T-helper 1 cell treated with Interleukin-12 subunit alpha and Interleukin-12 subunit beta and Interleukin-4 antibody, amounts not matched to agents 30 ng/mL and 1 ng/mL, for 36 hours (primary cell): ENCODE data around the gene GDPGP1. TPM values are rescaled to one million over a fixed set of nuclear protein-coding genes. Genes with fewer than 3 reads are reported as not detected.

Source experiments
- intact Hi-C: fragments of 100-400 bp; cut with micrococcal nuclease; formaldehyde crosslinking; loops from one replicate; pipeline ENCODE4 v1.15.1; 2024
- total RNA-seq: library from RNA; stranded (reverse); gene quantifications from 2 replicates; pipeline ENCODE4 v1.2.3, GENCODE V29; 2022

Gene GDPGP1
- total RNA-seq, 1 donor from 2014 or later, result 17.9 TPM

DNA sequence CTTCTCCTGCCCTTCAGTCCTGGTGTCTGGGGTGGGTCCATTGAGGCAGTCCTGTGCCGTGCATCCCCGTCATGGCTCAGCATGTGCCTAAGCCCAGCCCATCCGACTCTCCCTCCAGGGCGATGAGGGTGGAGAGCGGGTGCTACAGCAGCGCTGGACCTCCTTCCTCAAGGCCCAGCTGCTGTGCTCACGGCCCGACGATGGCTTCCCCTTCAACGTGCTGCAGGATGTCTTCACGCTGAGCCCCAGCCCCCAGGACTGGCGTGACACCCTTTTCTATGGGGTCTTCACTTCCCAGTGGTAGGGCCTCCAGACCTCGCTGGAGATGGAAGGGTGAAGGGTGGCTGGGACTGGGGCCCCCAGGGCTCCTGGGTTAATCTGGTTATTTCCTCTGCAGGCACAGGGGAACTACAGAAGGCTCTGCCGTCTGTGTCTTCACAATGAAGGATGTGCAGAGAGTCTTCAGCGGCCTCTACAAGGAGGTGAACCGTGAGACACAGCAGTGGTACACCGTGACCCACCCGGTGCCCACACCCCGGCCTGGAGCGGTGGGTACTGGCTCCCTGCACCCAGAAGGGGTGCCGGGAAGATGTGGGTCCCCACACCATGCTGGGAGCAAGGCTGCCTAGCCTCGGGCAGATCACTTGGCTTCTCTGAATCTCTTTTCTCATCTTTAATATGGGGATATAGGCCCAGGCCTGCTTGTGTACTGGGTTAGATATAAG, 10.4 kb upstream of the GDPGP1 start:
- intact Hi-C loops, result no loop called here

DNA sequence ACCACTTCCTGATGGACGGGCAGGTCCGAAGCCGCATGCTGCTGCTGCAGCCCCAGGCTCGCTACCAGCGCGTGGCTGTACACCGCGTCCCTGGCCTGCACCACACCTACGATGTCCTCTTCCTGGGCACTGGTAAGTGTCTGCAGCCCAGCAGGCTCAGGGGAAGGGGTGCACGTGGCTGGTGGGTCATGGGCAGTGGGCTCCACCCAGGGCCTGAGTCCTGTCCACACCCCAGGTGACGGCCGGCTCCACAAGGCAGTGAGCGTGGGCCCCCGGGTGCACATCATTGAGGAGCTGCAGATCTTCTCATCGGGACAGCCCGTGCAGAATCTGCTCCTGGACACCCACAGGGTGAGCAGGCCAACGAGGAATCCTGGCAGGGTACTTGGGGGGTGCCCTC, 9.0 kb upstream of the GDPGP1 start:
- intact Hi-C loops, result no loop called here

GRCh38 chr15:90225504-90226234, 8.3 kb upstream of the GDPGP1 start:
- intact Hi-C loops, result no loop called here

DNA sequence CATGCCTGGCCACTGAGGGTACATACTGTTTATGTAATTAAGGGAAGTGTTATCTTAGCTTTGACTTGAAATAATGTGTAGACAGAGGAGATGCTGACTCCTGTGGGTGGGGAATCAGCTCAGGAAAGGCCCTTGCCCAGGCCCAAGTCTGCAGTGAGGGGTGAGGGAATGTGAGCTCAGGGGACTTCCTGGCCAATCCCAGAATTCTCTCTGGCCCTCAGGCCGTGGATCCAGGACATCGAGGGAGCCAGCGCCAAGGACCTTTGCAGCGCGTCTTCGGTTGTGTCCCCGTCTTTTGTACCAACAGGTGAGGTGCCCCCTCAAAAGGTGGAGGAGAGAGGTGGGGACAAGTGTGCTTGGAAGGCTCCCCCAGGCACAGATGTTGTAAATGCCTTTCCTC, 6.7 kb upstream of the GDPGP1 start:
- intact Hi-C loops, result no loop called here

DNA sequence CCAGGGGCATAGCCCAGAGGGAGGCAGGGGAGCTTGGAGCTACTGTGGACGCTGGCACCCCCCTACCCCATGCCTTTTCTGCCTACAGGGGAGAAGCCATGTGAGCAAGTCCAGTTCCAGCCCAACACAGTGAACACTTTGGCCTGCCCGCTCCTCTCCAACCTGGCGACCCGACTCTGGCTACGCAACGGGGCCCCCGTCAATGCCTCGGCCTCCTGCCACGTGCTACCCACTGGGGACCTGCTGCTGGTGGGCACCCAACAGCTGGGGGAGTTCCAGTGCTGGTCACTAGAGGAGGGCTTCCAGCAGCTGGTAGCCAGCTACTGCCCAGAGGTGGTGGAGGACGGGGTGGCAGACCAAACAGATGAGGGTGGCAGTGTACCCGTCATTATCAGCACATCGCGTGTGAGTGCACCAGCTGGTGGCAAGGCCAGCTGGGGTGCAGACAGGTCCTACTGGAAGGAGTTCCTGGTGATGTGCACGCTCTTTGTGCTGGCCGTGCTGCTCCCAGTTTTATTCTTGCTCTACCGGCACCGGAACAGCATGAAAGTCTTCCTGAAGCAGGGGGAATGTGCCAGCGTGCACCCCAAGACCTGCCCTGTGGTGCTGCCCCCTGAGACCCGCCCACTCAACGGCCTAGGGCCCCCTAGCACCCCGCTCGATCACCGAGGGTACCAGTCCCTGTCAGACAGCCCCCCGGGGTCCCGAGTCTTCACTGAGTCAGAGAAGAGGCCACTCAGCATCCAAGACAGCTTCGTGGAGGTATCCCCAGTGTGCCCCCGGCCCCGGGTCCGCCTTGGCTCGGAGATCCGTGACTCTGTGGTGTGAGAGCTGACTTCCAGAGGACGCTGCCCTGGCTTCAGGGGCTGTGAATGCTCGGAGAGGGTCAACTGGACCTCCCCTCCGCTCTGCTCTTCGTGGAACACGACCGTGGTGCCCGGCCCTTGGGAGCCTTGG, 5.9 kb upstream of the GDPGP1 start:
- intact Hi-C loops, result no loop called here

DNA sequence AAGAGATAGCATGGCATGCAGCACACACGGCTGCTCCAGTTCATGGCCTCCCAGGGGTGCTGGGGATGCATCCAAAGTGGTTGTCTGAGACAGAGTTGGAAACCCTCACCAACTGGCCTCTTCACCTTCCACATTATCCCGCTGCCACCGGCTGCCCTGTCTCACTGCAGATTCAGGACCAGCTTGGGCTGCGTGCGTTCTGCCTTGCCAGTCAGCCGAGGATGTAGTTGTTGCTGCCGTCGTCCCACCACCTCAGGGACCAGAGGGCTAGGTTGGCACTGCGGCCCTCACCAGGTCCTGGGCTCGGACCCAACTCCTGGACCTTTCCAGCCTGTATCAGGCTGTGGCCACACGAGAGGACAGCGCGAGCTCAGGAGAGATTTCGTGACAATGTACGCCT, 5.0 kb upstream of the GDPGP1 start:
- intact Hi-C loops, result no loop called here

DNA sequence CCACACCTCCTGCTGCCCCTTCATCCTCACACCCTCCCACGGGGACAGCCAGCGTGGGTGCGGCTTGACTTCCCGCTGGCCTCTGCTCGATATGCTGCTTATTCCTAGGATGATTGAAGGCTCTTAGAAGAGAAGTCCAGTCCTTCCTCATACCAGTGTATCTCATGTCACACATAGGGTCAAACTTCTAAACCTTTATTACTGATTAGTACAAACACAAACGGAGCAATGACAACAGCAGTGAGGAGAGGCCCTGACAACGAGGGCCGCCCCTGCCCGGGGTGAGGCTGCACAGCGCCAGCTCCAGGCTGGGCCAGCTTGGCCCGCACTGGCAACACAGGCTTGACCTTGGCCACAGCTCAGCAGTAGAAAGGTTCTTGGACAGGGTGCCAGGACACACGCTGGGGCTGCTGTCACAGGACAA, 3.9 kb upstream of the GDPGP1 start:
- intact Hi-C loops, result loop anchor here (5.0 to 10.0 kb wide), 6 partner anchors 172 to 895 kb away; partner anchors contain the start of genes AP3S2, POLG, TICRR and VPS33B

GRCh38 chr15:90230610-90231009, 3.4 kb upstream of the GDPGP1 start:
- intact Hi-C loops, result loop anchor here (1.0 to 10.0 kb wide), 8 partner anchors 87 to 896 kb away; partner anchors contain the start of genes AP3S2, POLG, TICRR and VPS33B

GRCh38 chr15:90231028-90232017, 2.7 kb upstream of the GDPGP1 start:
- intact Hi-C loops, result loop anchor here (1.0 to 10.0 kb wide), 9 partner anchors 88 to 897 kb away; partner anchors contain the start of genes AP3S2, BLM, POLG and TICRR

GRCh38 chr15:90232196-90232595, 1.8 kb upstream of the GDPGP1 start:
- intact Hi-C loops, result loop anchor here (2.0 to 10.0 kb wide), 7 partner anchors 170 to 897 kb away; partner anchors contain the start of genes AP3S2, BLM, POLG and TICRR

DNA sequence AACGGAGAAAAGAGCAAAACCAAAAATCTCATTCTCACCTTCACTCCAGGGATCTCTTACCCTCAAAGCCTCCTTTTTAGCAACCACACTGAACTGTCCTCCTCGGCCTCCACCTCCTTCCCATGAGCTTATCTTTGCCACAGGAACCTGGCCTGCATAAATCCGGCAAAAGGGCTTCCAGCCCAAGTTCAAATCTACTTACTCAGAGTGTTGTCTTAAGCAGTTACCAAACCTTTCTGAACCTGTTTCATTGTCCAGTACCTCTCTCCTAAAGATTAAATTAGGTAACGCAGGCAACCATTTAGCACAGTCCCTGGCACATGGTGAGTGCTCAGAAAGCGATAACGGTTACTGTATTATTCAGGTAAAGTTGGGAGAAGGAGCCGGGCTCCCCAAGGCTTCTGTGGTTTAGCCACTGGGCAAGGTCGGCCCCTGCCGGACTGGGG, 1.0 kb upstream of the GDPGP1 start:
- intact Hi-C loops, result loop anchor here (2.0 to 10.0 kb wide), 7 partner anchors 169 to 898 kb away; partner anchors contain the start of genes AP3S2, BLM, POLG and TICRR

DNA sequence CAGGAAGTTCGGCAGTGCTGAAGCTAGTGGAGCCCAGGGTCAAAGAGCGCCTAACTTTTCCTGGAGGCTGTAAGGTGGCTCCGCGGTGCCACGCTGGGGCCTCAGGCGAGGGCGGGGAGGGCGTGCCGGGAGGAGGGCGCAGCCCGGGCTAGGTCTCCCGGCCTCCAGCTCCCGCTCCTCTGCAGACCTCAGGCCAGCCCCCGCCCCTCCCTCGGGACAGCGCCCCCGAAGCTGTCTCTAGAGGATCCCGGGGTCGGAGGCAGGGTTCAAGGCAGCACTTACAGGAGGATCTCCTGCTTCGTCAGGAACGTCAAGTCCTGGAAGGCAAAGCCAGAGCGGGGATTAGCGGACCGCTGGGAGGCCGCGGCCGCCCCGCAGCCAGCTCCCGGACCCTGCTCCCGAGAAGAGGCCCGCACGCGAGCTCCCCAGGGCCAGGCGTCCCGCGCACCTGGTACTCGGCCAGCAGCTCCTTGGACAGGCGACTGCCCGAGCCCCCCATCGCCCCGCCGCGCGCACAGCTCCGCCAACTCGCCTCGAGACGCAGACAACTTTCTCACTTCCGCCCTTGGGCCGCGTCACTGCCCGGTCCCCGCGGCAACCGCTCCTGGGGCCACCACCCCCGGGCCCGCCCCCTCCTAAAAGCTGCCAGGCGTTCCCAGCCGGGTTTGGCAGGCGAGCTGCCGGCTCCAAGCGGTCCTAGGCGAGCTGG, 468 bp upstream of the GDPGP1 start, which contains the start of gene CIB1:
Gene CIB1 (minus strand): TSS at position 555 of the 709 bp plus-strand sequence. CDS start 56 bp downstream, at position 499.
- intact Hi-C loops, result loop anchor here (1.0 to 10.0 kb wide), 16 partner anchors 16 to 899 kb away; partner anchors contain the start of genes AP3S2, BLM, IQGAP1 and NGRN

GRCh38 chr15:90239371-90239770, 5.4 kb downstream of the GDPGP1 start:
- intact Hi-C loops, result loop anchor here (10.0 kb wide), 2 partner anchors 785 to 905 kb away; partner anchors contain the start of genes POLG and VPS33B

DNA sequence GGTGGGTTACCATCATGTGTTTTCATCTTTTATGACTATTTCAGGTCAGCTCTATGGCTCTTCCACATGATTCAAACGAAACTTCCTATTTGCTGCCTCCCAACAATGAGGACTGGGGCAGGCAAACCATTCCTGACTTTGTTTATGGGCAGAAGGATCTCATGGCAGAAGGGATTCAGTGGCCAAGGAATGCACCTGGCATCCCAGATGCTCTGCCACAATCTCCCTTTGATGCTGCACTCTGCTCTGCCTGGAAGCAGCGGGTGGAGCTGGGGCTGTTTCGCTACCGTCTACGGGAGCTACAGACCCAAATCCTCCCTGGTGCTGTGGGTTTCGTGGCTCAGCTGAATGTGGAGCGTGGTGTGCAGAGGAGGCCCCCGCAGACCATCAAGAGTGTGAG, 6.8 kb downstream of the GDPGP1 start:
- intact Hi-C loops, result no loop called here

DNA sequence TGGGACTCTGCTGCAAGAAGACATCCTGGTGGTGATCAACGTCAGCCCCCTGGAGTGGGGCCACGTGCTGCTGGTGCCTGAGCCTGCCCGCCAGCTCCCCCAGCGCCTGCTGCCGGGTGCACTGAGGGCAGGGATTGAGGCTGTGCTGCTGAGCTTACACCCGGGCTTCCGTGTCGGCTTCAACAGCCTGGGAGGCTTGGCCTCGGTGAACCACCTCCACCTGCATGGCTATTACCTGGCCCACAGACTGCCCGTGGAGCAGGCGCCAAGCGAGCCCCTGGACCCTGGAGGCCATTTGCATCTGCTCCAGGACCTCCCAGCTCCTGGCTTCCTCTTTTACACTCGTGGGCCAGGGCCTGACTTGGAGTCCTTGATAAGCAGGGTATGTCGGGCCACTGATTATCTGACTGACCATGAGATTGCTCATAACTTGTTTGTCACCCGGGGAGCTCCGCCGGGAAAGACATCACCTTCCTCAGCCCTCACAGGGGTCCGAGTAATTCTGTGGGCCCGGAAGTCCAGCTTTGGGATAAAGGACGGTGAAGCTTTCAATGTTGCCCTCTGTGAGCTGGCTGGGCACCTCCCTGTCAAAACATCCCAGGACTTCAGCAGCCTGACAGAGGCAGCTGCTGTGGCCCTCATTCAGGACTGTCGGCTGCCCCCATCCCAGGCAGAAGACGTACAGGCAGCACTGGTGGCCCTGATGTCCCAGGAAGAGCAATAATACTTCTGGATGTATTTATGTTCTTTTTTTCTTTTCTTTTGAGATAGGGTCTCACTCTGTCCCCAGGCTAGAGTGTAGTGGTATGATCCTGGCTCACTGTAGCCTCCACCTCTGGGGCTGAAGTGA, 7.6 kb downstream of the GDPGP1 start:
- intact Hi-C loops, result no loop called here

- intact Hi-C loops, result no loop called here
Measured at GRCh38 chr15:90243943-90244639, 10.1 kb downstream of the GDPGP1 start.

GRCh38 chr15:90248789-90249202, 14.8 kb downstream of the GDPGP1 start:
- intact Hi-C loops, result loop anchor here (1.0 kb wide), 2 partner anchors 14 to 17 kb away; partner anchors contain the start of genes GDPGP1 and NGRN
